WI38 (cell line): ENCODE data around the gene KAT2B.

ENCODE experiments used
- H3K4me3 ChIP-seq: 2 replicates; pipeline ENCODE4 v1.5.1; 2011; ENCODE audit warnings: low read depth, mild to moderate bottlenecking, control low read depth, low read length
- TF ChIP-seq, protein P1 (sequence below): IDR thresholded peaks from 2 replicates; pipeline ENCODE4 v1.5.1; 2012; ENCODE audit warnings: low read depth, mild to moderate bottlenecking, control low read depth, low read length

KAT2B gene

DNA sequence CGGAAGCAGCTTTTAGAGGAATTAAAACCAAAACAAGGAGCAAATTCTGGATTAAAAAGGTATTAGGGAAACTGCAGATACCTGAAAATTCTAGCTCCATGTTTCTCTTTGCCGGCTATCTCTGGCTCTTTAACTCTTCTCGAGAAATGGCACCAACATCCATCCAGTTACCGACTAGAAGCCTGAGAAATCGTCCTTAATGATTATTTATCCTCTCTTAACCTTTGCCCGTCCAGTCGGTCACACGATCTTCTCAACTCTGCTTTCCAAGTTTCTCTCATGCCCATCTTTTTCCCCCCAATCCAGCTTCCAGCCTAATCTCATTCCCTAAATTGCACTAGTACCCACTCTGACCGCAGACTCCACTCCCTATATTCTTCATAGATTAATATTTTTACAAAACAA lies 146.4 kb downstream of the KAT2B start:
- TF ChIP-seq, protein P1, sequence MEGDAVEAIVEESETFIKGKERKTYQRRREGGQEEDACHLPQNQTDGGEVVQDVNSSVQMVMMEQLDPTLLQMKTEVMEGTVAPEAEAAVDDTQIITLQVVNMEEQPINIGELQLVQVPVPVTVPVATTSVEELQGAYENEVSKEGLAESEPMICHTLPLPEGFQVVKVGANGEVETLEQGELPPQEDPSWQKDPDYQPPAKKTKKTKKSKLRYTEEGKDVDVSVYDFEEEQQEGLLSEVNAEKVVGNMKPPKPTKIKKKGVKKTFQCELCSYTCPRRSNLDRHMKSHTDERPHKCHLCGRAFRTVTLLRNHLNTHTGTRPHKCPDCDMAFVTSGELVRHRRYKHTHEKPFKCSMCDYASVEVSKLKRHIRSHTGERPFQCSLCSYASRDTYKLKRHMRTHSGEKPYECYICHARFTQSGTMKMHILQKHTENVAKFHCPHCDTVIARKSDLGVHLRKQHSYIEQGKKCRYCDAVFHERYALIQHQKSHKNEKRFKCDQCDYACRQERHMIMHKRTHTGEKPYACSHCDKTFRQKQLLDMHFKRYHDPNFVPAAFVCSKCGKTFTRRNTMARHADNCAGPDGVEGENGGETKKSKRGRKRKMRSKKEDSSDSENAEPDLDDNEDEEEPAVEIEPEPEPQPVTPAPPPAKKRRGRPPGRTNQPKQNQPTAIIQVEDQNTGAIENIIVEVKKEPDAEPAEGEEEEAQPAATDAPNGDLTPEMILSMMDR: no peak

DNA sequence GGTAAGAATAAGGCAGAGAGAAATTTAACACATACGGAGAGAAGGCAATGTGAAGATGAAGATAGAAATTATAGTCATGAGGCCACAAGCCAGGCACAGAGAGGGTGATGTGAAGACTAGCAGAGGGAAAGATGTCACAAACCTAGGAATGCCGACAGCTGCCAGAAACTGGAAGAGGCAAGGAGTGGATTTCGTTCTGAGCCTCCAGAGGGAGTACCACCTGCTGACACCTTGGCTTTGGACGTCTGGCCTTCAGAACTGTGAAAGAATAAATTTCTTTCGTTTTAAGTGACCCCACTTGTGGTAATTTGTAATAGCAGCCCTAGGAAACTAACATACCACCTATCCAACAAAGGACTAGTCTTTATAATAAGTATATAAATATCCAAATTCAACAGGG lies 150.7 kb downstream of the KAT2B start:
- no peak overlapping the region for H3K4me3 ChIP-seq
- TF ChIP-seq, protein P1: no peak

More for the DNA sequence above, 146.4 kb downstream of the KAT2B start:
- H3K4me3 ChIP-seq: peak overlapping the region; percentile 93

DNA sequence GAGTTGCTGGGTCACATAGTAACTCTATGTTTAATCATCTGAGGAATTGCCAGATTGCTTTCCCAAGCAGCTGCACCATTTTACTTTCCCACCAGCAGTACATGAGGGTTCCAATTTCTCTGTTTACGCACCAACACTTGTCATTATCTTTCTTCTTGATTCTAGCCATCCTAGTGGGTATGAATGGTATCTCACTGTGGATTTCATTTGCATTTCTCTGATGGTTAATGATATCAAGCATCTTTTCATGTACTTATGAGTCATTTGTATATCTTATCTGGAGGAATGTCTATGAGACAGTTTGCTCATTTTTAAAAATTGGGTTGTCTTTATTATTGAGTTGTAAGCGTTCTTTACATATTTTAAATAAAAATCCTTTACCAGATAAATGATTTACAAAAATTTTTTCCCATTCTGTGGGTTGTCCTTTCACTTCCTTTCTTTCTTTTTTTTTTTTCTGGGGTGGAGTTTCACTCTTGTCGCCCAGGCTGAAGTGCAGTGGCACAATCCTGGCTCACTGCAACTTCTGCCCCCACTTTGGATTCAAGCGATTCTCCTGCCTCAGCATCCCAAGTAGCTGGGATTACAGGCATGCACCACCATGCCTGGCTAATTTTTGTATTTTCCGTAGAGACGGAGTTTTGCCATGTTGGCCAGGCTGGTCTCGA lies 154.7 kb downstream of the KAT2B start:
- TF ChIP-seq, protein P1: no peak
- H3K4me3 ChIP-seq: no peak overlapping the region

DNA sequence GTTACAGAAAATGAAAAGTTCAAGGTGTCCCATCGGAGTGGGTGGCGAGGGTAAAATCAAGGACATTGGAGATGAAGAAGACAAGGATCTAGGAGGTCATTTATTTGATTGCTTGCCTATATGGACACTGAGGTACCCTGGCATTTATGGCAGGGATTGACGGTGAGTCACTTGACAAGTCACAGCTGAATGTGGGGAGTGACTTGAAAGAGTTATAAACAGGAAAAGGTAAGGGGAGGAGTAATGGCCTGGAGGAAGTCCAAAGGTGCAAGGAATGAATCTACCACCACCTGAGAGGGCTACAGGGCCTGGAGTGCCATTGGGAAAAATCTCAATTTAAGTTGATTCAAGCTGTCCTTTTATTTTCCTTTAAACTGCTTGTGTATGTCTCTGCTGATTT lies 157.5 kb downstream of the KAT2B start:
- H3K4me3 ChIP-seq: no peak overlapping the region
- TF ChIP-seq, protein P1: no peak

DNA sequence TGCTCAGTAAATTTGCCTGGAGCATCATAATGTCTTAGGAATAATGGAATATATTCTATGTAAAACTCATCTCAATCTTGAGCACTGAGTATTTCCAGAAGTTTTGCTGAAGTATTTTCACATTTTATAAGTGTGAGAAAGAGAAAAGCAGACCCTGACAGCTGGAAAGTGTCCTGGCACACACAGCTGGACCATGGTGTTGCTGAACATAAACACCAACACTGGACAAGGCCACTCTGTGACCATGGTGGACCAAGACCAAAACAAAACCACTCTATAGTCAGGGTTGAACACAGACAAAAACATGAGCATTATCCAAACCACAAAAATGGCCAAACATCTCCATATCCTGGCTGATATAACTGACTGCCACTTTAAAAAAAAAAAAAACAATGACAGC lies 160.9 kb downstream of the KAT2B start:
- H3K4me3 ChIP-seq: no peak overlapping the region
- TF ChIP-seq, protein P1: no peak
